Head of caudate nucleus (tissue), 42 donors: ENCODE data around the gene HOXA1.

ENCODE experiments used
- DNase-seq, 42 donors: peaks; one replicate each; pipeline versions ENCODE4 v3.0.0 to v3.0.0-alpha.2; 2020 to 2021; ENCODE audit warnings: mixed read lengths in 7 of 42
- intact Hi-C: fragments of 100-400 bp; cut with DNase I; formaldehyde crosslinking; loops from one replicate; pipeline ENCODE4 v1.15.0; 2022

Gene HOXA1

DNA sequence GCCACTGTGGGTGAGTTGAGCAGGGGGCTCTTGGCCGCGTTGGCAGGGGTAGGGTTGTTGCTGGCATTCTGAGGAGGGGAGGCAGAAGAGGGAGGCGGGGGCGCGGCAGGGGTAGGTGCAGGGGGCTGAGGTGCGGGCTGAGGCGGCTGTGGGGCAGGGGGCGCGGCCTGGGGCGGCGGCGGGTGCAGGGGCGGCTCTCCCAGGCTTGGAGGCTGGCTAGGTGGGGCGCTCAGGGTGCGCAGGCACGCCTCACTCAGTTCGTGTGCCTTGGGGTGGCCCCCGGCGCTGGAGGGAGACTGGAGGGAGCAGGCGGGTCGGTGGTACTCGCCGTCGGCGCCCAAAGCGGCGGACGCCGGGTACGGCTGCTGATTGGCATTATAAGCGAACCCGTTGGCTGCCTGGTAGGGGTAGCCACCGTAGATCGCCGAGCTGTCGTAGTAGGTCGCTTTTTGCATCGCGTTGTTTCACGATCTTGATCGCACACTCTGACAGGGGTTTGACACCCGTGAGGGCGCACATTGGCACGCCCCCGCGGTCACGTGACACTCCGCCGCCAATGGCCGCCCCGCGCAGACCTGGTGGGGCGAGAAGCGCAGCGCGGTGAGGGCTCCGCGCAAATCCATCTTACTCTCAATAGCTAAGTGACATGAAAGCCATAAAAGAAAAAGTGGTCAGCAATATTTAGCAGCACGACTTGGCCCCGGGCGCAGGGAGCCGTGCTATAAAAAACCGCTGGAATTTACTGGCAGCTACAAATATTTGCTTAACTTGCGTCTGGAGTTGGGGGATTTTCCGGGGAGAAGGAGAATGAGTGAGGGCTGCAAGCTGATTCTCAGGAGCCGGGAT is 14.6 kb upstream of the HOXA1 start:
- intact Hi-C loops = no loop called here
- DNase-seq = no peak

DNA sequence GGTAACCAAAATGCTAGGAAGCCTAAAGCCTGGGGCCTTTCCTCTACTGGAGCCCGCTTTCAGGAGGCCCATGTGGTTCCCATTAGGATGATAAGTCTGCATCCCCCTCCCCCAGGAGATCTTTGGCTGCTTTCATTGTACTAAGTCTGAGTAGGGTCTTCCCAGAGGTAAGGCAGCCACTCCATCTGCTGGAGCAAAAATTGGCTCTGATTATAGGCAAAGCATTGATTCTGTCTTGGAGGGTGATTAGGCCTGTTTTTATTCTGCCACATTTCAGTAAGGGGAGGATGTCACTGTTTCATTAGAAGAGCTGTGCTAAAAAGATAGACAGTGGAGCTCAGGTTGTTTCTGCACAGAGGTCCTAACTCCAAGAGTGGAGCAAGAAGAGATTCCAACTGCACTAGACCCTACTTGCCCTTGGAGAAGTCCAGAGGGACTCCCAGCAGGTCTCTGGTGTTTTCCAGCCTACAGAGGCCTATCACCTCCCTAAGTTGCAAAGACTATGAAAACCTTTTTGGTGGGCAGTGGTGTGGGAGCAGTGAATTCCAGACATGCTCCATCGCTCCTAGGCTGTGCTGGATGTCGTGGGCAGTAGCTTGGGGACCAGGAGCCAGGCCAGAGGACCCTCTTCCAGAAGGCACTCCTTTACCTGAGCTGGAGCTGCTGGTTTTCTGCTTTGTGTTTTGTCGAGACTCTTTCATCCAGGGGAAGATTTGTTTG is 13.8 kb upstream of the HOXA1 start:
- no peak for DNase-seq
- intact Hi-C loops = no loop called here

DNA sequence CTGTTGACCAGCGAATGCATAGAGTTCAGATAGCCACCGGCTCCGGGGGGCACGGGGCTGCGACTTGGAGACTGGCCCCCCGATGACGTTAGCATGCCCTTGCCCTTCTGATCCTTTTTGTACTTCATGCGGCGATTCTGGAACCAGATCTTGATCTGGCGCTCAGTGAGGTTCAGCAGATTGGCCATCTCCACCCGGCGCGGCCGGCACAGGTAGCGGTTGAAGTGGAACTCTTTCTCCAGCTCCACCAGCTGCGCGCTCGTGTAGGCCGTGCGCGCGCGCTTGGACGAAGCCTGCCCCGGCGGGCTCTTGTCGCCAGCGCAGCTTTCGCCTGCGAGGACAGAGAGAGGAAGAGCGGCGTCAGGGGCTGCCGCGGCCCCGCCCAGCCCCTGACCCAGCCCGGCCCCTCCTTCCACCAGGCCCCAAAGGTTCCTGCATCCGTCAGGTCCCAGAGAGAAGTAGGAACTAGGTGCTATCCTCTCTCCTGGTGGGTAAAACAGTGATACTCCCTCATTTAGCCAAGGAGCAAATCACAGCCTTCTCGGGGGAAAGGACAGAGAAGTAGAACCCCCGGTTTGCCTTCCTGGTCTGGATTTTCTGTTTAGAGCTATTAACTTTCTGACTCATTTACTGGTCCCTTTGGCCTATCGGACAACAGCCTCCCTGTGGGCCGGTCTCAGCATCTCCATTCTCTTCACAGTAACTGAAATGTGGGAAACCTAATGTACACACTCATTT is 12.8 kb upstream of the HOXA1 start:
- no peak for DNase-seq
- intact Hi-C loops = no loop called here

DNA sequence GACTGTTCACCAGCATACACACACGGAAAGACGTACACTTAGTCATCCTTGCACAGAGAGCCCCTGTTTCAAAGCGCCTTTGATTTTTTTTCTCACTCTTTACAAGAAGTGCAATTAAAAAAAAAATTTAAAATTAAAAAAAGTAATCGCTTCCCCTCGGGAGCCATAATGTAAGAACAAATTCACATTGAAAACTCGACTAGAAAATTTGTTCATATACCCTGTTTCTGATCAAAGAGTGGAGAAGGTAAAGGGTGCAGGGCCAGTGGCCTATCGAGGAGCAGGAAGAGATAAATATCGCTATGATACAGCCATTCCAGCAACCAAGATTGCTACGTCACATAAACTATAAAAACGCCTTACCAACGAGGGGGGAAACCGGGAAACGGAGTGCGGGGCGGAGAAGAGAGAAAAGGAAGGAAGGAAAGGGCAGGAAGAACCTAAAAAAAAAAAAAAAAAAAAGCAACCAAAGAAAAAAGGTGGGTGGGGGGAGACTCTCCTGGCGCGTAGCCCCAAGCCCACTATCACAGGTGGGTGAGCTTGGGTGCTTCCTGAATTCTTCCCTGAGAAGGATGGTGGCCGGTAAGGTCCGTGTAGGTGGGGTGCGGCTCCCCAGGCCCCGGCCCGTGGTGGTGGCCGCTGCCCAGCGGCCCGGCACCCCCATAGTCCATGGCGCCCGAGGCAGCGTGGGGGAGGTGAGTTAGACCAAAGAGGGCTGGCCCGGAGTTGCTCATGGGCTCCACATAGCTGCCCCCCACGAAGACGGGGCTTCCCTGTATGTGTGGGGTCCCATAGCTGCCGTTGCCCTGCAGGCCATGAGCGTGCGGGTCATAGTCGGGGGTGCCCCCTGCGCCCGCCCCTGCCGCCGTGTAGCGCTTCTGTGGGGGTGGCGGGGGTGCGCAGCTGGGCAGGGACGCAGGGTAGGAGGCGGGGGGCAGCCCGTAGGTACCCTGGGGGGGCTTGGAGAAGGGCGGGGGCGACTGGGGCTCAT is 11.9 kb upstream of the HOXA1 start:
- no peak for DNase-seq
- intact Hi-C loops = no loop called here

DNA sequence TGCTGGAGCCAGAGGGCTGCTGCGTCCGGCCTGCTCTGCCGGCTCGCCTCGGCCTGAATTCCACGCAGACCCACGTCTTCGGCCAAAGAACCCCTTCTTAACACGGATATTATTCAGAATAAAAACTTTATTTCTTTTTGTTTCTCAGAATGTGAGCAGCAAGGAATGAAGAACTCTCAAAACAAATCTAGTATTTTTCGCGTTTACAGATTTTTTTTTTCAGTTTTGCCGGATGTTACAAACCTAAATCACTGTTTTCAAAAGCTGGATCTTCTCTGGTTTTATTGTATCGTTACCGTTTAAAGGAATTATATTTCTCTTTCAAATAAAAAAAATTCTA is 11.1 kb upstream of the HOXA1 start:
- intact Hi-C loops = no loop called here
- no peak for DNase-seq

DNA sequence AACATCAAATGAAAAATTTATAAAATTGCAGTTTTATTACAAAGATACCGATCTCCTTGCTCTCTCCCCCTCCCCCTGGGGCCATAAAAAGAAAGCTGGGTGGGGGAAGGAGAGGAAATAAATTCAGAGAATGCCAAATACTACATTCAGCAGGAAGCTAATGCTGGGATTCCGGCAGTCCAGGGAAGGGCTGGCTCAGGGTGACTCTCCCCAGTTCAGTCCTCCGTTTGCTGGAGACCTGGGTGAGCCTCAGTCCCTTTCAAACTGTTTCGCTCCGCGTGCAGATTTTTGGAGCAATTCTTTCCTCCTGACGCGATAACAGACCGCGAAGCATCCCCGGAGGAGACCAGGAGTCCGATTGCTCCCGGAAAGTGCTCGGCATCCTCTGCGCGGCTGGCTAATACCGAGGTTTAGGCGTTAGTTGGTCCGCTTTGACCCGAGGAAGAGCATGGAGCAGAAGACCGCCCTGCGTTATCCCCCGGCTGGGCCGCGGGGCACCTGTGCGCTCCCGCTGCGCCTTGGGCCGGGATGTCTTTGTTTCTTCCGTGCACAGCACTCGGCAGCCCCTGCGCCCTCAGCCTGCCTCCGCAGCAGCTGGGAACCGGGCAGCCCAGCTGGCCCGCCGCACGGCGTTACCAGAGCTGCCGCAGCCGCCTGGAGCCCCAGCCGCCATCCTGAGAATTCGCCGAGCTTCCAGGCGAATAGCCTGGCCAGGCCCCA is 10.5 kb upstream of the HOXA1 start:
- intact Hi-C loops = no loop called here
- DNase-seq = no peak

DNA sequence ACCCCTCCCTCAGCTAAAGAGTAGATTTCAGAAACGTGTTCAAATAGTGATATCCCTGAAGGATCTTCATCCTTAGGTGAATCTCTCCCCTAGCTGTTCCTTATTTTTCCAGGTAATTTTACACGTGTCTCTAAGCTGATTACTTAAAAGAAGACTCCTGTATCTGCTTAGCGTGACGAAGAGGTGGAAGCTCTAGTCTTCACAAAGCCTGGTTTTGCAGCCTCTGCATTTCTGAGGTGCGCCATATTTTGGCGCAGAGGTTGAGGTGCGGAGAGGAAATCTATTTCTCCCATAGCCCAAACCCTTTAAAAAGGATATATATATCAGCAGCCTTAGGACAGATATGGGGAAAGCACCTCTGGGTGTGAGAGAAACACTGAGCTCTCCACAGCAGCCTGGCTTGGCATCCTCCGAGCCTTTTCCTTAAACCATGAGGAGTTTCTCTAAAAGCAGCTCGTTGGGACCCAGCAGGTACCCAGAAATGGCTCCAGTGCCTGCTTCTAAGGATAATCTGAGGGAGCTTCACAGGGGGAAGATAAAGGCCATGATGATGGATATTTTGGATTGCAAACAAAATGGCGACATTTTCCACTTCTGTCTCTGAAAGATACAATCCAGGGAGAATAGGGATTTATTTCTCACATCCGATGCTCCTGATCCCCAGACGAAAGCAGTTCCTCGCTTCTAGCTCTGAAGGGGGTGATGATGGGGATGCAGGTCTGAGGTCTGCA is 9.7 kb upstream of the HOXA1 start:
- DNase-seq = no peak

DNA sequence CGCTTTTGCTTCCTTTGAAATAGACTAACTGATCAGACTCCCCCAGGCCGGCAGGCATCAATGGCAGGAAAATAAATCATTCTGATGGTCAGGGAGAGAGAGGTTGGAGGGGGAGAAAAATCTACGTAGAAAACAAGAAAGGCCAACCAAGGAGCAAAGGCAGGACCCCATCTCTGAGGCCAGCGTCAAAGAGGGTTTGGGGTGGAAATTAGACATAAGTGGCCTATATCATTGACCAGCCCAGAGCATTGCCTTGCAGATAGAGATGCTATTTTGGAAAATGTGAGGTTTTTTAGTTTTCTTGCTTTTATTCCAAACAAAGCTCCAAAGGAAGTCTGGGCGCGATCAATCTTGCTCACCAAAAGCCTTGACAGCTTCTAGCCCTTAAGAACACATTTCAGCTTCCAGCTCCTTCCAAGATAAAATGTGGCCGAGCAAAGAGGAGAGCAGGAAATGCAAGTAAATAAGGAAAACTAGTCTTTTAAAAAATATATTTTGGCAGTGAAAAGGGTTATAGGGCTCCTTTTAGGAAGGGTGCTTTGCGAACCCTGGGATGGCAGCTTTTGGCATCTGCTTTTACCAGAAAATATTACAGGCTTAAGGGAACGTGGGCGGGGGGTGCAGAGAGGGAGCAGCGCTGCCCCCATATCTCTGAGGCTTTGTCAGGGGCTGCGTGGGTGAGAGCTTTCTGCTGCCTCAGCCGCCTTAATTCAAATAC is 8.7 kb upstream of the HOXA1 start:
- DNase-seq = no peak
- intact Hi-C loops = no loop called here

More for the DNA sequence above, 9.7 kb upstream of the HOXA1 start:
- intact Hi-C loops = no loop called here

DNA sequence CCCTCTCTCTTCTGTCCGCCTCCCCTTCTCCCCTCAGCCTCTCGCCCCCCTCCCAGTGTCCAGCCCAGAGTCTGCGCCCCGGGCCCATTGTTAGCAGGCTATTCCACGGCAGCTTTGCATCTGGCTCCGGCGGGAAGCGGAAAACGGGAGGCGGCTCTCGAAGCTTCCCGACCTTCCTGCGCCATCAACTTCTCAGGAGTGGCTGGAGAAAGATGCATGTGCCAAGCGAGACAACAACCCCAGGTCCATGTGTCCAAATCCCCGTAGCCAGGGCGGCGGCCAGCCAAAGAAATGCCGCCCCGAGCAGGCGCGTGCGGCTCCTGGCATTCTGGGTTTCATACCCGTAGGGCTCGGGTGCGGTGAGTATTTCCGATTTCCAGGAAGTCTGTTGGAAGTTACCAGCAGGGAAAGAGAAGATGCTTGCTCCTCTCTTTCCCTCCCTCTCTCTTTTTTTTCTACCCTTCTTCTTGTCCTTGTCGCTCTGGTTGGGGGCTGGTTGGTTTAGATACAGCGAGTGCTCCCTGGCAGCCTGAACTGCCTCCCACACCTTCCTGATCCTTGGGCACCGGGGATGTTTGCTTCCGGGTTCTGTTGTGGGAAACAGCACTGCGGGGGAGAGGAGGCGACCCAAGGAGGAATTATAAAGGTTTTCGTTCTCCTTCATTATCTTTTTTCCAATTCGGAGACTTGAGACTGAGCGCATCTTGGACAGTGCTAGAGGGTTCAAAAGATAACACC is 7.9 kb upstream of the HOXA1 start:
- DNase-seq = no peak
- intact Hi-C loops = no loop called here

DNA sequence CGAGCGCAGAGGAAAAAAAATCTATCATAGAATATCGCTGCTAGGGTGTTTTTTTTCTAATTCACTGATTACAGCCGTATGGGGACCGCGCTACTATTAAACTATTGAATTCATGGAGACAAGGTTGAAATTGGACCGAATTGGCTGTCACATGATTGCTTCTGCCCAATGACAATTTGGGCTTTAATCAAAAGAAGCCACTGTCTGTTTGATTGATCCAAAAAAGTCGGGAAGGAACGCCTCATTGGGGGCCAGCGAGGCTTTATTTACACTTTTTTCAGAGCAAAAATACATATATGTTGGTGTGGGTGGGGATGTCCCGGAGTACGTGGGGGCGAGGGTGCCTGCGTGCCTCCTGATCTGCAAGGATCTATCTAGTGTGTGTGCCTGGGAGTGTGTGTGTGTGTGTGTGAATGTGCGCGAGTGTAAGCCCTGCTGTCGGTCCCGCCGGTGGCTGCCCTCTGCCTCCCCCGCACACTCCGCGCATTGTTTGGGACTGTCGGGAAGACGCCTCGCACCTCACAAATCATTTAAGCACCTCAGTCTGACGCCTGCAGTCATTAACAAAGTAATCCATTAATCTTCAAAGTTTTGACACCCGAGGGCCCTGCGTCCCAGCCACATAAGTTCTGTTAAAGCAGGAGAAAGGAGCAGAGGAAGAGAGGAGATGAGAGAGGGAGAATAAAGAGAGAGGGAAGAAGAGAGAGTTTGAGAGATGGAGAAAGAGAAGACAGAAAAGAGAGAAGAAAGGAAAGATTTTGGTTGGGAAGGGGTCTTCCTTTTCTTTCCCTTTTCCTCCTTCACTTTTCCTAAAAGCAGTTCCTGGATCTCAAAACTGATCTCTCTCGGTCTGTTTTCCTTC is 7.0 kb upstream of the HOXA1 start, which contains the start of gene HOXA2:
Gene HOXA2, minus strand, starts transcription at position 103 of the 862 bp plus-strand sequence. CDS start 183 bp downstream, outside the sequence.
- intact Hi-C loops = no loop called here
- DNase-seq = no peak

DNA sequence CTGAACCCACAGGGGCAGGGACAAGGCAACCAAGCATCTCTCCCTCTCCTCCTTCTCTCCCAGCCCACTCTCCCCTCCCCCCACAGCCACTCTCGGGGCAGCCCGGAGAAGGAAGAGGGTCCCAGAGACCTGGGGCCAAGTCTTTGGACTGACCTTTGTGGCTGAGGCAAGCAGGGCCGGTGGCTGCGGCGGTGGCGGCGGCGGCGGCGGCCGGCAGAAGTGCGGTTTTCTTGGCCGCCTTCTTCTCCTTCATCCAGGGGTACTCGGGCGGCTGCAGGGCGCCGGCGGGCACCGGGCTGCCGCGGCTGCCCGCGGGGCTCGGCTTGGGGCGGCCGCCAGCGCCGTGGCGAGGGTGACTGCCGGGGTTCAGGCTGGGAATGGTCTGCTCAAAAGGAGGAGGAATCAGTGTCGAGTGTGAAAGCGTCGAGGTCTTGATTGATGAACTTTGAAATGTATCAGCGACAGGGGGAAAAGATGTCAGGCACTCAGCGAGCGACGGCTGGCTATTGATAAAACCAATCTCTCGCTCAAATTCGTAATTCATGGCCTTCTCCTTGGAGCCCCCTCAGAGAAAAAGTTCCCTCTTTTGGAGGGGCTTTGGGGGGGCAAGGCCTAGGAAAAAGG is 6.3 kb upstream of the HOXA1 start:
- DNase-seq = no peak
- intact Hi-C loops = no loop called here

DNA sequence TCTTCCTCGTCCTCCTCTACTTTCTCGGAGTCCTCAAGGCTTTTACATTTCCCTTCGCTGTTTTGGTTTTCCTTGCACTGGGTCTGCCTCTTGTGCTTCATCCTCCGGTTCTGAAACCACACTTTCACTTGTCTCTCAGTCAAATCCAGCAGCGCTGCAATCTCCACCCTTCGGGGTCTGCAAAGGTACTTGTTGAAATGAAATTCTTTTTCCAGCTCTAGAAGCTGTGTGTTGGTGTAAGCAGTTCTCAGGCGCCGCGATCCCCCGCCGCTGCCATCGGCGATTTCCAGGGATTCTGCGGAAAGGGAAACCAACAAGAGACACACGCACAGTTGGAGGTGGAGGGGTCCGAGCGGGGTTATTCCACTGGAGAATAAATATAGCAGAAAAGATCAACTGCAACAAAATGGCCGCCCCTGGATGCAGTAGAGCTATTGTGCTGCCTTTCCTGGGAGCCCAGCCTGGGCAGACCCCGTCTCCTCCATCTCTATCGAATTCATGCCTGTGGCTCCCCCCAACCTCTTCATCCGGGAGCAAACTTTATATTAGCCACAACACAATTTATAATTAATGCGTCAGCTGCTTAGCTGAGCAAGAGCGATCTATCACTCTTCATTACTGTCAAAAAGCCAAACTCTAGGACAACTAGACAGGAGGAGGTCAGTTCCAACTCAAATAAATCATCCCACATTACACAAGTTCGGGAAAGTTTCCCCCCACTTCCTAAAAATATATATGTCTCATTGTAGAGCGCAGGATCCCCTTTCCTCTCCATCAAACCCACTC is 5.6 kb upstream of the HOXA1 start:
- no peak for DNase-seq

DNA sequence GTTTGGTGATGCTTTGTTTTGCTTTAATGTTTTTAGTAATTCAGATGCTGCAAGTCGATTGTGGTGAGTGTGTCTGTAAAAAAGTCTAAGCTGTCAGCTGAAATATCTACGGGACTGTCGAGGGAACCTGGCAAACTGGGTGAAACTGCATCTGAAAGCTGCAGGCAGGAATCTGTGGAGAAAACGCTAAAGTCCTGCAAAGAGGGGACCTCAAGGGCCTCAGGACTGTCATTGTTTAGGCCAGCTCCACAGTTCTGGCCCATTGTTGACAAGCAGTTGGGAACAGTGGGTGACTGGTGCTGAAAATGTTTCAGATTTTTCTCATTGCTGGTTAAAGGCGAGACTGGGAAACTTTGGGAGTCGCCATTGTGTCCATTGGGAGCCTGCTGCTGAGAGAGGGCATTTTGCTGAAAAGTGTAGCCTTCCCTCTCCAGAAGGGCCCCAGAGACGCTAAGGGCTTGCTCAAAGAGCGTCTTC is 4.9 kb upstream of the HOXA1 start:
- intact Hi-C loops = no loop called here
- no peak for DNase-seq

More for the DNA sequence above, 5.6 kb upstream of the HOXA1 start:
- intact Hi-C loops = no loop called here
